H9 (cell line): ENCODE results near the gene CXXC5. TPM values are rescaled to one million over a fixed set of nuclear protein-coding genes. Genes with fewer than 3 reads are reported as not detected.

ENCODE experiments used
- DNase-seq: peaks from one replicate; pipeline ENCODE4 v3.0.0-alpha.2; 2017
- H2AFZ ChIP-seq: one replicate; pipeline ENCODE4 v1.6.1; 2013; ENCODE audit warnings: mild to moderate bottlenecking, low read length, control low read depth, moderate library complexity
- H2AK5ac ChIP-seq: 2 replicates; pipeline ENCODE4 v1.6.1; 2013; ENCODE audit warnings: low read length, control low read depth, mixed read lengths; ENCODE audit not compliant: insufficient read length
- H2BK120ac ChIP-seq: one replicate; pipeline ENCODE4 v1.6.1; 2013; ENCODE audit warnings: low read depth, mild to moderate bottlenecking, low read length, control low read depth, inconsistent platforms; ENCODE audit not compliant: poor library complexity, severe bottlenecking
- H2BK12ac ChIP-seq: 2 replicates; pipeline ENCODE4 v1.6.1; 2013; ENCODE audit warnings: low read length, control low read depth, mixed read lengths, low read depth; ENCODE audit not compliant: insufficient read length
- H2BK15ac ChIP-seq: 2 replicates; pipeline ENCODE4 v1.6.1; 2013; ENCODE audit warnings: low read depth, low read length, control low read depth
- H2BK20ac ChIP-seq: one replicate; pipeline ENCODE4 v1.6.1; 2013; ENCODE audit warnings: low read depth, mild to moderate bottlenecking, low read length, control low read depth, inconsistent platforms; ENCODE audit not compliant: poor library complexity, severe bottlenecking
- H2BK5ac ChIP-seq: 2 replicates; pipeline ENCODE4 v1.6.1; 2013; ENCODE audit warnings: low read length, control low read depth, mixed read lengths; ENCODE audit not compliant: insufficient read length
- H3K14ac ChIP-seq: 2 replicates; pipeline ENCODE4 v1.6.1; 2013; ENCODE audit warnings: low read length, control low read depth; ENCODE audit not compliant: insufficient read depth
- H3K18ac ChIP-seq: 2 replicates; pipeline ENCODE4 v1.6.1; 2013; ENCODE audit warnings: low read depth, mild to moderate bottlenecking, mixed read lengths, low read length, control low read depth; ENCODE audit not compliant: insufficient read length
- H3K23ac ChIP-seq: 2 replicates; pipeline ENCODE4 v1.6.1; 2013; ENCODE audit warnings: low read length, control low read depth, mixed read lengths, low read depth; ENCODE audit not compliant: insufficient read length
- H3K23me2 ChIP-seq: 2 replicates; pipeline ENCODE4 v1.6.1; 2013; ENCODE audit warnings: low read depth, mild to moderate bottlenecking, mixed read lengths, low read length, control low read depth; ENCODE audit not compliant: insufficient read length, poor library complexity, severe bottlenecking
- H3K27ac ChIP-seq: 2 replicates; pipeline ENCODE4 v1.5.1; 2013; ENCODE audit warnings: low read length, control low read depth, mixed read lengths, low read depth; ENCODE audit not compliant: insufficient read length
- H3K27me3 ChIP-seq: 2 replicates; pipeline ENCODE4 v1.6.1; 2013; ENCODE audit warnings: low read length, control low read depth, inconsistent platforms; ENCODE audit not compliant: insufficient read depth
- H3K4ac ChIP-seq: 2 replicates; pipeline ENCODE4 v1.6.1; 2013; ENCODE audit warnings: low read depth, mild to moderate bottlenecking, control low read depth, inconsistent platforms, low read length, moderate library complexity
- H3K4me1 ChIP-seq: 2 replicates; pipeline ENCODE4 v1.6.1; 2013; ENCODE audit warnings: low read length, control low read depth, inconsistent platforms; ENCODE audit not compliant: insufficient read depth
- H3K4me2 ChIP-seq: 2 replicates; pipeline ENCODE4 v1.6.1; 2013; ENCODE audit warnings: low read length, control low read depth, mixed read lengths; ENCODE audit not compliant: insufficient read length, insufficient read depth
- H3K56ac ChIP-seq: 2 replicates; pipeline ENCODE4 v1.6.1; 2013; ENCODE audit warnings: low read depth, mild to moderate bottlenecking, mixed read lengths, low read length, control low read depth; ENCODE audit not compliant: insufficient read length
- H3K79me1 ChIP-seq: 2 replicates; pipeline ENCODE4 v1.6.1; 2013; ENCODE audit warnings: low read depth, mild to moderate bottlenecking, moderate library complexity, low read length, control low read depth, inconsistent platforms; ENCODE audit not compliant: insufficient read depth, poor library complexity, severe bottlenecking
- H3K79me2 ChIP-seq: 2 replicates; pipeline ENCODE4 v1.6.1; 2013; ENCODE audit warnings: low read length, control low read depth, inconsistent platforms; ENCODE audit not compliant: insufficient read depth
- H3K9ac ChIP-seq: 2 replicates; pipeline ENCODE4 v1.6.1; 2013; ENCODE audit warnings: low read length, control low read depth, mixed read lengths; ENCODE audit not compliant: insufficient read length; ENCODE audit errors: extremely low read depth
- H3K9me3 ChIP-seq: one replicate; pipeline ENCODE4 v1.6.1; 2013; ENCODE audit warnings: low read depth, low read length, inconsistent platforms; ENCODE audit not compliant: control insufficient read depth
- H3T11ph ChIP-seq: one replicate; pipeline ENCODE4 v1.6.1; 2013; ENCODE audit warnings: mild to moderate bottlenecking, low read length, control low read depth, inconsistent platforms
- H4K20me1 ChIP-seq: one replicate; pipeline ENCODE4 v1.6.1; 2013; ENCODE audit not compliant: control insufficient read depth, insufficient read length, insufficient read depth
- H4K5ac ChIP-seq: 2 replicates; pipeline ENCODE4 v1.6.1; 2013; ENCODE audit warnings: low read depth, mild to moderate bottlenecking, mixed read lengths, low read length, control low read depth; ENCODE audit not compliant: insufficient read length
- H4K8ac ChIP-seq: replicated peaks from 2 replicates; pipeline ENCODE4 v1.6.1; 2013; ENCODE audit warnings: low read length, control low read depth, mixed read lengths, low read depth; ENCODE audit not compliant: insufficient read length
- H4K91ac ChIP-seq: 2 replicates; pipeline ENCODE4 v1.6.1; 2013; ENCODE audit warnings: low read depth, mild to moderate bottlenecking, moderate library complexity, mixed read lengths, low read length, control low read depth; ENCODE audit not compliant: insufficient read length
- H3K27ac Mint-ChIP-seq, 3 experiments: 2 replicates in 2 of 3; 3 replicates in 1 of 3; pipeline ENCODE4 v1.8.0; 2020 to 2021; ENCODE audit warnings: mixed read lengths in 3 of 3, mild to moderate bottlenecking in 1 of 3, moderate library complexity in 1 of 3
- H3K27me3 Mint-ChIP-seq: 2 replicates; pipeline ENCODE4 v1.8.0; 2021; ENCODE audit warnings: low read depth, mild to moderate bottlenecking, moderate library complexity, mixed read lengths
- H3K36me3 Mint-ChIP-seq, 3 experiments: 2 replicates in 2 of 3; 3 replicates in 1 of 3; pipeline ENCODE4 v1.8.0; 2020 to 2021; ENCODE audit warnings: low read depth in 3 of 3, mixed read lengths in 3 of 3; ENCODE audit not compliant: insufficient read depth in 1 of 3
- H3K4me1 Mint-ChIP-seq, 2 experiments: 2 replicates each; pipeline ENCODE4 v1.8.0; 2020; ENCODE audit warnings: mixed read lengths in 2 of 2
- H3K4me3 Mint-ChIP-seq, 2 experiments: 2 replicates in 1 of 2; 3 replicates in 1 of 2; pipeline ENCODE4 v1.8.0; 2020 to 2021; ENCODE audit warnings: mild to moderate bottlenecking in 2 of 2, mixed read lengths in 2 of 2, moderate library complexity in 1 of 2
- H3K9me3 Mint-ChIP-seq, 2 experiments: 2 replicates in 1 of 2; 3 replicates in 1 of 2; pipeline ENCODE4 v1.8.0; 2020; ENCODE audit warnings: mild to moderate bottlenecking in 2 of 2, mixed read lengths in 2 of 2, moderate library complexity in 1 of 2
- WGBS: extraction: QIAGEN DNeasy Blood & Tissue Kit; methylation state at CpG from one replicate; pipeline ENCODE4 v1.1.7; 2013; ENCODE audit warnings: missing lambda C conversion rate, low lambda C conversion rate, mixed read lengths; ENCODE audit not compliant: insufficient read length; ENCODE audit errors: extremely low coverage; 5-methylcytosine and 5-hydroxymethylcytosine counted together
- total RNA-seq: library from RNA; stranded (reverse); gene quantifications from 2 replicates; pipeline ENCODE4 v1.2.1, GENCODE V29; 2021
- TF ChIP-seq, protein P1 (sequence below): fragments of 200-600 bp; sonication (generic); conservative IDR thresholded peaks from 3 replicates; pipeline ENCODE4 v1.8.0; 2021; ENCODE audit warnings: antibody characterized with exemption, mild to moderate bottlenecking

The CXXC5 gene
- total RNA-seq, 1 experiment from 2014 or later: 105 TPM

DNA sequence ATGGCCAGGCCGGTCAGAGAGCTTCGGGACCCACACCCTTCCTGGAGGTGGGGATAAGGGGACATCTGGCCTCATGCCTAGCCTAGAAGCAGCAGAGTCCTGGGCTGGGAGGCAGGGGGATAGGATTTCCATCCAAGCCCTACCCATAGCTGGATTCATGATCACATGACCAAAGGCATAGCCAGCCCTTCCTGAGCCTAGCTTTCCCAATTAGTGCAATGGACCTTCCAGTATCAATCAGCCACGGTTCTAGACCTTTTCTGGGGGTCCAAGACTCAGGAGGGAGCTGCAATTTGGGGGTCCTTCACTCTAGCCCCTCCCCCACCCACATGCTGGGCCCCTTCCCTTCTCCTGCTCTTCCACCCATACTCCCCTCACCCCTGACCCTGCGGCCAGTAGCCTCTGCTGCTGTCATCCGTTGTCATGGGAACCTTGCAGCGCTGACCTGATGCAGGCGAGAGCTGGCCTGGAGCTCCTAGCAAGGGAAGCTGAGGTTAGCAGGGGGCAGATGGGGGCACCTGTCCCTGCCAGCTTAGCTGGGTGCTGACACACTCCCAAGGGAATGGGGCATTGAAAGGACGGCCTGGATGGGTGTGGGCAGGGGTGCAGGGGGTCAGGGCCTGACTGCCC, 44.6 kb downstream of the CXXC5 start:
- DNase-seq: no peak
- no peaks in the 10 kb centered on the region for H3K9me3 Mint-ChIP-seq
- no peak overlapping the region for H4K91ac ChIP-seq
- H2BK5ac ChIP-seq: no peak overlapping the region
- no peak overlapping the region for H2AFZ ChIP-seq
- H3K4me3 Mint-ChIP-seq: no peak overlapping the region
- no peak overlapping the region for H3K18ac ChIP-seq
- whole genome bisulfite sequencing: no CpG with 5 or more reads among the region's 8 CpGs
- H3K23me2 ChIP-seq: peaks cover 7% of the 10 kb centered on the region
- H3K14ac ChIP-seq: no peak overlapping the region
- H3K4me1 Mint-ChIP-seq: peaks cover 42 to 59% of the 10 kb centered on the region in 2 experiments
- H3K4ac ChIP-seq: no peak overlapping the region
- no peak overlapping the region for H3K23ac ChIP-seq
- no peaks in the 10 kb centered on the region for H4K20me1 ChIP-seq
- H3K79me2 ChIP-seq: no peaks in the 10 kb centered on the region
- H4K5ac ChIP-seq: no peak overlapping the region
- no peak overlapping the region for H3K56ac ChIP-seq
- no peaks in the 10 kb centered on the region for H3K79me1 ChIP-seq
- H3K27ac Mint-ChIP-seq: no peak overlapping the region
- no peak overlapping the region for H2BK120ac ChIP-seq
- no peak overlapping the region for H3K9ac ChIP-seq
- TF ChIP-seq, protein P1, sequence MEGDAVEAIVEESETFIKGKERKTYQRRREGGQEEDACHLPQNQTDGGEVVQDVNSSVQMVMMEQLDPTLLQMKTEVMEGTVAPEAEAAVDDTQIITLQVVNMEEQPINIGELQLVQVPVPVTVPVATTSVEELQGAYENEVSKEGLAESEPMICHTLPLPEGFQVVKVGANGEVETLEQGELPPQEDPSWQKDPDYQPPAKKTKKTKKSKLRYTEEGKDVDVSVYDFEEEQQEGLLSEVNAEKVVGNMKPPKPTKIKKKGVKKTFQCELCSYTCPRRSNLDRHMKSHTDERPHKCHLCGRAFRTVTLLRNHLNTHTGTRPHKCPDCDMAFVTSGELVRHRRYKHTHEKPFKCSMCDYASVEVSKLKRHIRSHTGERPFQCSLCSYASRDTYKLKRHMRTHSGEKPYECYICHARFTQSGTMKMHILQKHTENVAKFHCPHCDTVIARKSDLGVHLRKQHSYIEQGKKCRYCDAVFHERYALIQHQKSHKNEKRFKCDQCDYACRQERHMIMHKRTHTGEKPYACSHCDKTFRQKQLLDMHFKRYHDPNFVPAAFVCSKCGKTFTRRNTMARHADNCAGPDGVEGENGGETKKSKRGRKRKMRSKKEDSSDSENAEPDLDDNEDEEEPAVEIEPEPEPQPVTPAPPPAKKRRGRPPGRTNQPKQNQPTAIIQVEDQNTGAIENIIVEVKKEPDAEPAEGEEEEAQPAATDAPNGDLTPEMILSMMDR: no peak
- H3K4me1 ChIP-seq: peaks cover 10% of the 10 kb centered on the region
- no peak overlapping the region for H2BK12ac ChIP-seq
- H3K27me3 Mint-ChIP-seq: peaks cover 43% of the 10 kb centered on the region
- no peak overlapping the region for H3K27ac ChIP-seq
- H3K4me2 ChIP-seq: no peak overlapping the region
- H2AK5ac ChIP-seq: no peak overlapping the region
- H3K27me3 ChIP-seq: no peaks in the 10 kb centered on the region; the same call in 1 of the 2 replicates
- no peak overlapping the region for H2BK20ac ChIP-seq
- no peaks in the 10 kb centered on the region for H3K9me3 ChIP-seq
- H2BK15ac ChIP-seq: no peak overlapping the region
- H3T11ph ChIP-seq: no peak overlapping the region
- no peak overlapping the region for H4K8ac ChIP-seq
- peaks cover 0 to 2% (median 0%) of the 10 kb centered on the region in 3 experiments; a peak in 2 of 7 replicates for H3K36me3 Mint-ChIP-seq
